GM12878 (cell line): ENCODE results near the gene NOS3.

Experiments used
- ETV6 ChIP-seq, 2 experiments: fragments of 450-650 bp in 1 of 2; IDR thresholded peaks in 1 of 2; conservative IDR thresholded peaks in 1 of 2; 2 replicates each; pipeline ENCODE4 v1.6.1; 2014; ENCODE audit warnings: antibody characterized with exemption in 1 of 2, borderline replicate concordance in 1 of 2, low read depth in 1 of 2, mild to moderate bottlenecking in 1 of 2, moderate library complexity in 1 of 2
- EZH2 ChIP-seq: IDR thresholded peaks from 2 replicates; pipeline ENCODE4 v1.6.1; 2012; ENCODE audit warnings: low read depth, mild to moderate bottlenecking, control low read depth, inconsistent platforms, low read length, borderline replicate concordance; ENCODE audit not compliant: control insufficient read depth
- NFIC ChIP-seq: IDR thresholded peaks from 2 replicates; pipeline ENCODE4 v1.6.1; 2012; ENCODE audit warnings: low read depth, mild to moderate bottlenecking, inconsistent platforms, low read length, moderate library complexity
- POLR2A ChIP-seq: IDR thresholded peaks from 2 replicates; pipeline ENCODE4 v1.6.1; 2011; ENCODE audit warnings: low read depth, mild to moderate bottlenecking, low read length
- POLR2AphosphoS5 ChIP-seq: IDR thresholded peaks from 2 replicates; pipeline ENCODE4 v1.6.1; 2011; ENCODE audit warnings: mild to moderate bottlenecking, low read length, inconsistent platforms
- RAD21 ChIP-seq: IDR thresholded peaks from 2 replicates; pipeline ENCODE4 v1.6.1; 2011; ENCODE audit warnings: mild to moderate bottlenecking, low read depth, low read length, moderate library complexity; ENCODE audit not compliant: insufficient read depth
- SMAD1 ChIP-seq: fragments of 450-650 bp; IDR thresholded peaks from 2 replicates; pipeline ENCODE4 v1.6.1; 2018; ENCODE audit warnings: mild to moderate bottlenecking, low read depth; ENCODE audit not compliant: partially characterized antibody
- STAT3 ChIP-seq: IDR thresholded peaks from 2 replicates; pipeline ENCODE4 v1.6.1; 2011; ENCODE audit warnings: low read depth, low read length, improper control_type of control experiment
- ZNF207 ChIP-seq: fragments of 450-650 bp; IDR thresholded peaks from 2 replicates; pipeline ENCODE4 v1.6.1; 2014; ENCODE audit warnings: antibody characterized with exemption, mild to moderate bottlenecking, borderline replicate concordance
- TF ChIP-seq, protein P1 (sequence below), 3 experiments: IDR thresholded peaks in 2 of 3; conservative IDR thresholded peaks in 1 of 3; 2 replicates each; pipeline ENCODE4 v1.5.1; 2011; ENCODE audit warnings: low read depth in 3 of 3, low read length in 3 of 3, mild to moderate bottlenecking in 3 of 3, control low read depth in 2 of 3, moderate library complexity in 2 of 3, inconsistent platforms in 1 of 3, mixed read lengths in 1 of 3; ENCODE audit not compliant: control insufficient read depth in 2 of 3, insufficient read depth in 1 of 3; ENCODE audit errors: extremely low read depth in 1 of 3
- TF ChIP-seq, protein P2 (sequence below): fragments of 450-650 bp; IDR thresholded peaks from 2 replicates; pipeline ENCODE4 v1.6.1; 2016; ENCODE audit warnings: mild to moderate bottlenecking, moderate library complexity, borderline replicate concordance
- TF ChIP-seq, protein P3 (sequence below): fragments of 450-650 bp; formaldehyde crosslinking; IDR thresholded peaks from 2 replicates; pipeline ENCODE4 v1.4.0; 2020; ENCODE audit warnings: mild to moderate bottlenecking, moderate library complexity
- TF ChIP-seq, protein P4 (sequence below): IDR thresholded peaks from 2 replicates; pipeline ENCODE4 v1.6.1; 2012; ENCODE audit warnings: mild to moderate bottlenecking, low read depth, low read length

DNA sequence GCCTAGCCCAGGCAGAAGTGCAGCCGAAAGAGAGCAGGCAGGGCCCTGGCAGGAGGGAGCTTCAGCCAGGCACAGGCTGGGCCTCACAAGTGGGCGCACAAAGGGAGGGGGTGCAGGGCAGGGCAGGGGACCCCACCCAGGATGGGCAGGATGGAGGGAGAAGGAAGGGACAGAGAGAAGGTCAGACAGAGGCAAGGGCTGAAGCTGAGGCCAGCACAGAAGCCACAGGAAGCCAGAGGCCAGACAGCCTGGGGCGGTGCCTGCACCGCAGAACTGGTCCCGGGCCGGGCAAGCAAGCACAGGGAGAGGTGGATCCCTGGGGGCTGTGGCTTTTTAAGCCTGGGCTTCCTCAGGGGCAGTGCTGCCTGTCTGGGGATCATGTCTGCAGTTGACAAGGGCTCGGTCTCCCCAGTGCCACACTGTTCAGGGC is 16.7 kb downstream of the NOS3 start:
- TF ChIP-seq, protein P1, sequence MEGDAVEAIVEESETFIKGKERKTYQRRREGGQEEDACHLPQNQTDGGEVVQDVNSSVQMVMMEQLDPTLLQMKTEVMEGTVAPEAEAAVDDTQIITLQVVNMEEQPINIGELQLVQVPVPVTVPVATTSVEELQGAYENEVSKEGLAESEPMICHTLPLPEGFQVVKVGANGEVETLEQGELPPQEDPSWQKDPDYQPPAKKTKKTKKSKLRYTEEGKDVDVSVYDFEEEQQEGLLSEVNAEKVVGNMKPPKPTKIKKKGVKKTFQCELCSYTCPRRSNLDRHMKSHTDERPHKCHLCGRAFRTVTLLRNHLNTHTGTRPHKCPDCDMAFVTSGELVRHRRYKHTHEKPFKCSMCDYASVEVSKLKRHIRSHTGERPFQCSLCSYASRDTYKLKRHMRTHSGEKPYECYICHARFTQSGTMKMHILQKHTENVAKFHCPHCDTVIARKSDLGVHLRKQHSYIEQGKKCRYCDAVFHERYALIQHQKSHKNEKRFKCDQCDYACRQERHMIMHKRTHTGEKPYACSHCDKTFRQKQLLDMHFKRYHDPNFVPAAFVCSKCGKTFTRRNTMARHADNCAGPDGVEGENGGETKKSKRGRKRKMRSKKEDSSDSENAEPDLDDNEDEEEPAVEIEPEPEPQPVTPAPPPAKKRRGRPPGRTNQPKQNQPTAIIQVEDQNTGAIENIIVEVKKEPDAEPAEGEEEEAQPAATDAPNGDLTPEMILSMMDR (IDR thresholded peaks at IDR 0.05 in 2 of 3, conservative IDR thresholded peaks at IDR 0.05 in 1 of 3; ENCODE audit: control insufficient read depth in 2 of 3, extremely low read depth in 1 of 3, insufficient read depth in 1 of 3, low read depth in 3 of 3, low read length in 3 of 3): no peak
- TF ChIP-seq STAT3: no peak
- TF ChIP-seq, protein P2, sequence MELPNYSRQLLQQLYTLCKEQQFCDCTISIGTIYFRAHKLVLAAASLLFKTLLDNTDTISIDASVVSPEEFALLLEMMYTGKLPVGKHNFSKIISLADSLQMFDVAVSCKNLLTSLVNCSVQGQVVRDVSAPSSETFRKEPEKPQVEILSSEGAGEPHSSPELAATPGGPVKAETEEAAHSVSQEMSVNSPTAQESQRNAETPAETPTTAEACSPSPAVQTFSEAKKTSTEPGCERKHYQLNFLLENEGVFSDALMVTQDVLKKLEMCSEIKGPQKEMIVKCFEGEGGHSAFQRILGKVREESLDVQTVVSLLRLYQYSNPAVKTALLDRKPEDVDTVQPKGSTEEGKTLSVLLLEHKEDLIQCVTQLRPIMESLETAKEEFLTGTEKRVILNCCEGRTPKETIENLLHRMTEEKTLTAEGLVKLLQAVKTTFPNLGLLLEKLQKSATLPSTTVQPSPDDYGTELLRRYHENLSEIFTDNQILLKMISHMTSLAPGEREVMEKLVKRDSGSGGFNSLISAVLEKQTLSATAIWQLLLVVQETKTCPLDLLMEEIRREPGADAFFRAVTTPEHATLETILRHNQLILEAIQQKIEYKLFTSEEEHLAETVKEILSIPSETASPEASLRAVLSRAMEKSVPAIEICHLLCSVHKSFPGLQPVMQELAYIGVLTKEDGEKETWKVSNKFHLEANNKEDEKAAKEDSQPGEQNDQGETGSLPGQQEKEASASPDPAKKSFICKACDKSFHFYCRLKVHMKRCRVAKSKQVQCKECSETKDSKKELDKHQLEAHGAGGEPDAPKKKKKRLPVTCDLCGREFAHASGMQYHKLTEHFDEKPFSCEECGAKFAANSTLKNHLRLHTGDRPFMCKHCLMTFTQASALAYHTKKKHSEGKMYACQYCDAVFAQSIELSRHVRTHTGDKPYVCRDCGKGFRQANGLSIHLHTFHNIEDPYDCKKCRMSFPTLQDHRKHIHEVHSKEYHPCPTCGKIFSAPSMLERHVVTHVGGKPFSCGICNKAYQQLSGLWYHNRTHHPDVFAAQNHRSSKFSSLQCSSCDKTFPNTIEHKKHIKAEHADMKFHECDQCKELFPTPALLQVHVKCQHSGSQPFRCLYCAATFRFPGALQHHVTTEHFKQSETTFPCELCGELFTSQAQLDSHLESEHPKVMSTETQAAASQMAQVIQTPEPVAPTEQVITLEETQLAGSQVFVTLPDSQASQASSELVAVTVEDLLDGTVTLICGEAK: no peak
- no peak for TF ChIP-seq ETV6 (conservative IDR thresholded peaks at IDR 0.05 in 1 of 2, IDR thresholded peaks at IDR 0.05 in 1 of 2; ENCODE audit: borderline replicate concordance in 1 of 2, low read depth in 1 of 2)
- TF ChIP-seq EZH2: no peak
- TF ChIP-seq RAD21: no peak
- TF ChIP-seq, protein P3, sequence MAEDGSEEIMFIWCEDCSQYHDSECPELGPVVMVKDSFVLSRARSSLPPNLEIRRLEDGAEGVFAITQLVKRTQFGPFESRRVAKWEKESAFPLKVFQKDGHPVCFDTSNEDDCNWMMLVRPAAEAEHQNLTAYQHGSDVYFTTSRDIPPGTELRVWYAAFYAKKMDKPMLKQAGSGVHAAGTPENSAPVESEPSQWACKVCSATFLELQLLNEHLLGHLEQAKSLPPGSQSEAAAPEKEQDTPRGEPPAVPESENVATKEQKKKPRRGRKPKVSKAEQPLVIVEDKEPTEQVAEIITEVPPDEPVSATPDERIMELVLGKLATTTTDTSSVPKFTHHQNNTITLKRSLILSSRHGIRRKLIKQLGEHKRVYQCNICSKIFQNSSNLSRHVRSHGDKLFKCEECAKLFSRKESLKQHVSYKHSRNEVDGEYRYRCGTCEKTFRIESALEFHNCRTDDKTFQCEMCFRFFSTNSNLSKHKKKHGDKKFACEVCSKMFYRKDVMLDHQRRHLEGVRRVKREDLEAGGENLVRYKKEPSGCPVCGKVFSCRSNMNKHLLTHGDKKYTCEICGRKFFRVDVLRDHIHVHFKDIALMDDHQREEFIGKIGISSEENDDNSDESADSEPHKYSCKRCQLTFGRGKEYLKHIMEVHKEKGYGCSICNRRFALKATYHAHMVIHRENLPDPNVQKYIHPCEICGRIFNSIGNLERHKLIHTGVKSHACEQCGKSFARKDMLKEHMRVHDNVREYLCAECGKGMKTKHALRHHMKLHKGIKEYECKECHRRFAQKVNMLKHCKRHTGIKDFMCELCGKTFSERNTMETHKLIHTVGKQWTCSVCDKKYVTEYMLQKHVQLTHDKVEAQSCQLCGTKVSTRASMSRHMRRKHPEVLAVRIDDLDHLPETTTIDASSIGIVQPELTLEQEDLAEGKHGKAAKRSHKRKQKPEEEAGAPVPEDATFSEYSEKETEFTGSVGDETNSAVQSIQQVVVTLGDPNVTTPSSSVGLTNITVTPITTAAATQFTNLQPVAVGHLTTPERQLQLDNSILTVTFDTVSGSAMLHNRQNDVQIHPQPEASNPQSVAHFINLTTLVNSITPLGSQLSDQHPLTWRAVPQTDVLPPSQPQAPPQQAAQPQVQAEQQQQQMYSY (CRISPR knock-in tag): no peak
- TF ChIP-seq SMAD1: no peak
- TF ChIP-seq, protein P4, sequence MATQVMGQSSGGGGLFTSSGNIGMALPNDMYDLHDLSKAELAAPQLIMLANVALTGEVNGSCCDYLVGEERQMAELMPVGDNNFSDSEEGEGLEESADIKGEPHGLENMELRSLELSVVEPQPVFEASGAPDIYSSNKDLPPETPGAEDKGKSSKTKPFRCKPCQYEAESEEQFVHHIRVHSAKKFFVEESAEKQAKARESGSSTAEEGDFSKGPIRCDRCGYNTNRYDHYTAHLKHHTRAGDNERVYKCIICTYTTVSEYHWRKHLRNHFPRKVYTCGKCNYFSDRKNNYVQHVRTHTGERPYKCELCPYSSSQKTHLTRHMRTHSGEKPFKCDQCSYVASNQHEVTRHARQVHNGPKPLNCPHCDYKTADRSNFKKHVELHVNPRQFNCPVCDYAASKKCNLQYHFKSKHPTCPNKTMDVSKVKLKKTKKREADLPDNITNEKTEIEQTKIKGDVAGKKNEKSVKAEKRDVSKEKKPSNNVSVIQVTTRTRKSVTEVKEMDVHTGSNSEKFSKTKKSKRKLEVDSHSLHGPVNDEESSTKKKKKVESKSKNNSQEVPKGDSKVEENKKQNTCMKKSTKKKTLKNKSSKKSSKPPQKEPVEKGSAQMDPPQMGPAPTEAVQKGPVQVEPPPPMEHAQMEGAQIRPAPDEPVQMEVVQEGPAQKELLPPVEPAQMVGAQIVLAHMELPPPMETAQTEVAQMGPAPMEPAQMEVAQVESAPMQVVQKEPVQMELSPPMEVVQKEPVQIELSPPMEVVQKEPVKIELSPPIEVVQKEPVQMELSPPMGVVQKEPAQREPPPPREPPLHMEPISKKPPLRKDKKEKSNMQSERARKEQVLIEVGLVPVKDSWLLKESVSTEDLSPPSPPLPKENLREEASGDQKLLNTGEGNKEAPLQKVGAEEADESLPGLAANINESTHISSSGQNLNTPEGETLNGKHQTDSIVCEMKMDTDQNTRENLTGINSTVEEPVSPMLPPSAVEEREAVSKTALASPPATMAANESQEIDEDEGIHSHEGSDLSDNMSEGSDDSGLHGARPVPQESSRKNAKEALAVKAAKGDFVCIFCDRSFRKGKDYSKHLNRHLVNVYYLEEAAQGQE: no peak
- TF ChIP-seq POLR2A: no peak
- no peak for TF ChIP-seq POLR2AphosphoS5
- no peak for TF ChIP-seq NFIC
- no peak for TF ChIP-seq ZNF207
